Endodermal cell (in vitro differentiated cells): Measurements from ENCODE around the gene TRIP12. TPM values are rescaled to one million over a fixed set of nuclear protein-coding genes. Genes with fewer than 3 reads are reported as not detected.

ENCODE experiments used
- DNase-seq: peaks from one replicate; pipeline ENCODE4 v3.0.0-alpha.2; 2017
- H3K27ac ChIP-seq: 2 replicates; pipeline ENCODE4 v1.5.1; 2013; ENCODE audit warnings: mild to moderate bottlenecking, low read depth, low read length, moderate library complexity
- H3K27me3 ChIP-seq: 2 replicates; pipeline ENCODE4 v1.6.1; 2013; ENCODE audit warnings: mild to moderate bottlenecking, low read length, moderate library complexity; ENCODE audit not compliant: insufficient read depth, control insufficient read depth, poor library complexity, severe bottlenecking
- H3K36me3 ChIP-seq: 2 replicates; pipeline ENCODE4 v1.7.0; 2013; ENCODE audit warnings: mild to moderate bottlenecking, low read length, moderate library complexity; ENCODE audit not compliant: control insufficient read depth, insufficient read depth
- H3K4me1 ChIP-seq: one replicate; pipeline ENCODE4 v1.7.0; 2013; ENCODE audit warnings: low read length; ENCODE audit not compliant: control insufficient read depth, insufficient read depth
- H3K4me3 ChIP-seq: 2 replicates; pipeline ENCODE4 v1.5.1; 2013; ENCODE audit warnings: mild to moderate bottlenecking, low read length, moderate library complexity
- H3K9ac ChIP-seq: 2 replicates; pipeline ENCODE4 v1.6.1; 2013; ENCODE audit warnings: mild to moderate bottlenecking, low read length, moderate library complexity; ENCODE audit not compliant: poor library complexity, severe bottlenecking; ENCODE audit errors: extremely low read depth
- H3K9me3 ChIP-seq: 2 replicates; pipeline ENCODE4 v1.6.1; 2013; ENCODE audit warnings: mild to moderate bottlenecking, low read length, moderate library complexity; ENCODE audit not compliant: control insufficient read depth
- H3K27ac Mint-ChIP-seq: 2 replicates; pipeline ENCODE4 v1.8.0; 2020; ENCODE audit warnings: mixed read lengths
- H3K27me3 Mint-ChIP-seq: 2 replicates; pipeline ENCODE4 v1.8.0; 2021; ENCODE audit warnings: mild to moderate bottlenecking, mixed read lengths; ENCODE audit not compliant: insufficient read depth
- H3K36me3 Mint-ChIP-seq: 2 replicates; pipeline ENCODE4 v1.8.0; 2020; ENCODE audit warnings: low read depth, mixed read lengths
- H3K4me1 Mint-ChIP-seq: 2 replicates; pipeline ENCODE4 v1.8.0; 2020; ENCODE audit warnings: mixed read lengths
- H3K4me3 Mint-ChIP-seq: 2 replicates; pipeline ENCODE4 v1.8.0; 2020; ENCODE audit warnings: mild to moderate bottlenecking, moderate library complexity, mixed read lengths
- H3K9me3 Mint-ChIP-seq: 2 replicates; pipeline ENCODE4 v1.8.0; 2020; ENCODE audit warnings: mild to moderate bottlenecking, mixed read lengths
- WGBS, 2 experiments: methylation state at CpG; one replicate each; pipeline versions ENCODE4 v1.1.5 to v1.1.7; 2013; ENCODE audit warnings: missing lambda C conversion rate in 2 of 2, mixed read lengths in 1 of 2; ENCODE audit not compliant: insufficient coverage in 1 of 2, insufficient read length in 1 of 2; 5-methylcytosine and 5-hydroxymethylcytosine counted together
- total RNA-seq, 2 donors: library from RNA; stranded (reverse); fragmentation: NEBNext Ultra II Directional in 1 of 2; extraction: Animal tissue kit (Norgen Biotek cat#: 25700) in 1 of 2; gene quantifications; 2 replicates in 1 of 2; 3 replicates in 1 of 2; pipeline ENCODE4 v1.2.1, GENCODE V29; 2021
- TF ChIP-seq, protein P1 (sequence below): fragments of 200-600 bp; sonication (generic); conservative IDR thresholded peaks from 2 replicates; pipeline ENCODE4 v1.5.0; 2021; ENCODE audit warnings: antibody characterized with exemption, mild to moderate bottlenecking

Gene TRIP12
- total RNA-seq, 2 donors from 2014 or later, result 177 to 229 TPM

DNA sequence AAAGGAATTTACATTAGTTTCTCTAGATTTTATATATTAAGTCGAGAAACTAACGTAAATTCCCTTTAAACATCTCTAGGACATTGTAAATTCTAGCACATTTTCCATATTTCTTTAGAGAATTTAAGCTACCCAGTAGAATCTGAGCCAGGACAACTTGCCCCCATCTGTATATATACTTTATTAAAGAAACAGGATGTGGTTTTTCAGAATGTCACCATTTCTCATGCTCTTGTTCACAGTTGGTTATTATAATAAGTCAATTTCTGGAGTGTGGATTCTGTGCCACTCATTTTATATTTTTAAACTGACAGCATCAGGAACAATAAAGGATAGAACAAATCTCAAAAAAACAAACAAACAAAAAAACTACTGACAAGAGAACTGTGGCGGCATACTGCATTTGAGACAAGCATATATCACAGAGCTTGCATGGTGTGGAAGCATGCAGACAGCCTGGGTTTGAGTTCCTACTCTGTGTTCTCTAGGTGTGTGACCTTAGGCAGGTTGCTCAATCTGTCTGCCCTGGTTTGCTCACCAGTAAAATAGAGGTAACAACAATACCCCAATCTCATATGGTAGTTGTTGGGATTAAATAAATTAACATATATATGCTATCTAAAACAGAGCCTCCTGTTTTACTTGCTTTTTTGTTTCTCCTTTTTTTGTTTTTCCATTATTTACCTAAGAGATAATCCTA, 146.0 kb downstream of the TRIP12 start:
- WGBS, 2 experiments, result 95% methylated on average over 3 of the region's 3 CpGs; no CpG with 5 or more reads in 1 of the 2 experiments
- TF ChIP-seq, protein P1, sequence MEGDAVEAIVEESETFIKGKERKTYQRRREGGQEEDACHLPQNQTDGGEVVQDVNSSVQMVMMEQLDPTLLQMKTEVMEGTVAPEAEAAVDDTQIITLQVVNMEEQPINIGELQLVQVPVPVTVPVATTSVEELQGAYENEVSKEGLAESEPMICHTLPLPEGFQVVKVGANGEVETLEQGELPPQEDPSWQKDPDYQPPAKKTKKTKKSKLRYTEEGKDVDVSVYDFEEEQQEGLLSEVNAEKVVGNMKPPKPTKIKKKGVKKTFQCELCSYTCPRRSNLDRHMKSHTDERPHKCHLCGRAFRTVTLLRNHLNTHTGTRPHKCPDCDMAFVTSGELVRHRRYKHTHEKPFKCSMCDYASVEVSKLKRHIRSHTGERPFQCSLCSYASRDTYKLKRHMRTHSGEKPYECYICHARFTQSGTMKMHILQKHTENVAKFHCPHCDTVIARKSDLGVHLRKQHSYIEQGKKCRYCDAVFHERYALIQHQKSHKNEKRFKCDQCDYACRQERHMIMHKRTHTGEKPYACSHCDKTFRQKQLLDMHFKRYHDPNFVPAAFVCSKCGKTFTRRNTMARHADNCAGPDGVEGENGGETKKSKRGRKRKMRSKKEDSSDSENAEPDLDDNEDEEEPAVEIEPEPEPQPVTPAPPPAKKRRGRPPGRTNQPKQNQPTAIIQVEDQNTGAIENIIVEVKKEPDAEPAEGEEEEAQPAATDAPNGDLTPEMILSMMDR, result no peak

DNA sequence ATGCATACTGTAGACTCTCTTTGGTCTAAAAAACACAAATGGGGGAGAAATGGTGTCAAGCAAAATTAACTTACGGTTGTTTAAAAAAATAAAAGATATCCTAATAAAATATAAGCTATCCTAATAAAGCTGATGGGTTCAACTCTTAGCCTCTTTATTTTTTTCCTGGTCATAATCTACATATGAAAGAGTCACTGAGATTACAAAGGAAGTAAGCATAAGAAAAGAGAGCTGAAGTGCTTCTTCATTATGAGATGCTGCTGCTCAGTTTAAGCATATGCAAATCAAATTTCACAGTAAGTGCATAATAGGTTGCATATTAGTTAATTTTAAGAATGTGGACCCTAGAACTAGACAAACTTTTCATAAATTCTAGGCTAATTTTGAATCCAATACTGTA, 147.6 kb downstream of the TRIP12 start:
- peaks cover 98% of the 10 kb centered on the region for H3K36me3 ChIP-seq
- Mint-ChIP-seq H3K9me3 (no peaks in the 10 kb centered on the region), H3K4me1 (peaks cover 15% of the 10 kb centered on the region), H3K4me3 (no peak overlapping the region), H3K36me3 (peaks cover 68% of the 10 kb centered on the region), H3K27ac (no peak overlapping the region), H3K27me3 (no peaks in the 10 kb centered on the region)
- no peaks in the 10 kb centered on the region for H3K9me3 ChIP-seq
- no CpG with 5 or more reads among the region's 1 CpG for WGBS, 2 experiments
- no peak overlapping the region for H3K4me3 ChIP-seq
- no peaks in the 10 kb centered on the region for H3K27me3 ChIP-seq
- H3K4me1 ChIP-seq, result no peaks in the 10 kb centered on the region
- no peak for DNase-seq
- H3K27ac ChIP-seq, result no peak overlapping the region
- TF ChIP-seq, protein P1, result no peak
- no peak overlapping the region for H3K9ac ChIP-seq

More for the DNA sequence above, 146.0 kb downstream of the TRIP12 start:
- H3K27me3 Mint-ChIP-seq, result no peaks in the 10 kb centered on the region
- Histone ChIP-seq H3K9ac (no peak overlapping the region), H3K36me3 (peaks cover 93% of the 10 kb centered on the region), H3K9me3 (no peaks in the 10 kb centered on the region), H3K27me3 (no peaks in the 10 kb centered on the region), H3K27ac (no peak overlapping the region), H3K4me3 (no peak overlapping the region), H3K4me1 (peaks cover 4% of the 10 kb centered on the region)
- H3K4me3 Mint-ChIP-seq, result no peak overlapping the region
- H3K27ac Mint-ChIP-seq, result peak overlapping the region; percentile 49
- peaks cover 30% of the 10 kb centered on the region for H3K4me1 Mint-ChIP-seq
- no peak for DNase-seq
- H3K9me3 Mint-ChIP-seq, result no peaks in the 10 kb centered on the region
- peaks cover 76% of the 10 kb centered on the region for H3K36me3 Mint-ChIP-seq

DNA sequence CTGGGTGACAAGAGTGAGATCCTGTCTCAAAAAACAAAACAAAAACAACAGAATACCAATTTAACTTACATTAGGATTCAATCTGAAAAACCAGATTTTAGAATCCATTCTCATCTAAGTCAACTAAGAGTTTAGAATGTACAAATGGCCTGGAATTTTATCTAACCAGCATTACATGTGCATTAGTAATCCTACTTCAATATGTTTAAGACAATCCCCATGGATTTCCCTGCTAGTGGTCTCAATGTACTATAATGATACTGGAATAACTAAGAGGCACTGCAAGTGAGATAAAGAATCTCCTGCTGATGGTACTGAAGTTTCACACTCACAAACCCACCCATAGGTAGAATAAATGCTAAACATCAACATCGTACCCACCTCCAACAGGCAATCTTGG, 153.6 kb downstream of the TRIP12 start:
- Histone ChIP-seq H3K4me3 (no peak overlapping the region), H3K9ac (no peak overlapping the region), H3K4me1 (no peaks in the 10 kb centered on the region), H3K36me3 (peaks cover 95% of the 10 kb centered on the region), H3K27ac (no peak overlapping the region), H3K27me3 (no peaks in the 10 kb centered on the region), H3K9me3 (no peaks in the 10 kb centered on the region)
- H3K4me3 Mint-ChIP-seq, result no peak overlapping the region
- no peaks in the 10 kb centered on the region for H3K9me3 Mint-ChIP-seq
- H3K27ac Mint-ChIP-seq, result peak overlapping the region; percentile 10
- TF ChIP-seq, protein P1, result no peak
- 100% methylated on average over 1 of the region's 1 CpG for WGBS, 2 experiments
- H3K36me3 Mint-ChIP-seq, result peaks cover 76% of the 10 kb centered on the region
- H3K4me1 Mint-ChIP-seq, result peaks cover 5% of the 10 kb centered on the region
- H3K27me3 Mint-ChIP-seq, result no peaks in the 10 kb centered on the region
- DNase-seq, result no peak
